NCI-H2081 (cell line): Measurements from ENCODE around the gene UNG.

Experiments used
- DNase-seq, 2 experiments: peaks; one replicate each; lab custom pipeline; 2025; lab: John Stamatoyannopoulos, UW

The UNG gene

DNA sequence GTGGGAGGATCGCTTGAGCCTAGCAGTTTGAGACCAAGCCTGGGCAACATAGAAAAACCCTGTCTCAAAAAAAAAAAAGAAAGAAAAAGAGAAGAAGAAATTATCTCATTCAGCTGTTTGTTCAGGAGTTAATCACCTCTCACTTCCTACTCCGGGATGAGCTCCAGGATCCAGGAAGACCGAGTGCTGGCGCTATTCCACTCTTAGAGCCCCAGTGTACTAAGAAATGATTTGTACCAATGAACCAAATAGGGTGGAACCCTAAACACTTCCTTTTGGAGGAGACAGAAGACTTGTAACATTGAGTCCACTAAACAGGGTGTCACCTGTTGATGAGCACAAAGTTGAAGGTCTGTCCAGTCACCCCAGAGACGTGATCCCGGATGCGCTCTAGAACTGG, 7.7 kb upstream of the UNG start:
- no peak for DNase-seq

DNA sequence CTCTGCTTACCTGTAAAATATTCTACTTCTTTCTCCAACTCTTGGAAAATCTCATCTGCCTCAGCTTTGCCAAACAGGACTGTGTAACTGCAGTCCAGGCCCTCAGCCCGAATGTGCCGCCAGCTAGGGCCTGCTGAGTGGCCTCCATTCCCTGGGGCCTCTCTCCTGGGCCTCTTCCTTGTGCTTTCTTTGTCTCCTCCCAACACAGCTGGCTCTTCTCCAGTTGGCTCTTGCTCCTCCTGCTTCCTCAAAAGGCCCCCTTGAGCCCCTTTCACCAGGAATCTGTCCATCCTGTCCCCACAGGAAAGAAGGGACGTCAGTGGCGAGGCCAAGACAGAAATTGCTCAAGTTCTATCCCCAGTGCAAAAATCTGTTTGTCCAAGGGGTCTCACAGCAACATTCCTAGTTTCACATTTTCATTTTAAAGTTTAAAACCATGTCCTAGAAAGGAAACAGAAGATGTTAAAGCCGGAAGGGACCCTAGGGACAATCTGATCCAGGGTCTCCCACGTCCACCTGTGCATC, 4.8 kb upstream of the UNG start:
- DNase-seq, result peak in 1 of 2 experiments; percentile 14

DNA sequence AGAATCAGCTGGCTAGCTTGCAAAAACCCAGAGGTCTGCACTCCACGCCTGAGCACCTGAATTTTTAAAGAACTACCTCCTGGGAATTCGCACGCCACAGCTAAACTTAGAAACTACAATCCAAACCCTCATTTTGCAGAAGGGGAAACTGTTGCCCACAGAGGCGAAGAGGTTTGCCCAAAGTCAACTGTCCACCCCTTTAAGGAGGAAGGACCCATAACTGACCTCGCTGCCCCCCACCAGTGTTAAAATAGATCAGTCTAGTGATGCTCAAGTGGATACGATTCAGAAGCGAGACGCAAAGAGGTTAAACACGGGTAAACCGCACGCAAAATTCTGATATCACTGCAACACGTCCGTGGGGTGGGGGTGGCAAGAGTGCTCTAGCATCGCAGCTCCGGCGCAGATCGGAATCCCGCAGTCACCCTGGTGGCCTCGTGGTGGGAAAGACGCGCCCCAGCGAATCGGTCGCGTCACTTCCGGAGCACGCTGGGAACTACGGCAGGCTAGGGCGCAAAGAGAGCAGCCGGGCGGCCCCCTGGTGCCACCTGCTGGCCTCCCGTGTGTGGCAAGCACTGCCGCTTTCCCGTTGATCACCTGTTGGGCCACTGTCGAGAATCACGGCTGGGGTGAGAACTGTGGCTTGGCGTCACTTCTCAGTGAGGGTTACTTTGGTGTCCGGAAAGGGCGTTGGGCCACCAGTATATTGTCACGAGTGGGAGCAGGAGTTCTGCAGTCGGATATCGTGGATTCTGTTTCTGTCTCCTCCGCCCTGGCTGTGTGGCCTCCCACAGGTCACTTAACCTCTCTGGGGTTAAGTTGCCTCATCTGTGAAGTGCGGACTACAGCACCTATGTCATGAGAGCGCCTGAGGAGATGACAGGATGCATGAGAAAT, 4.1 kb upstream of the UNG start, which contains the start of gene ALKBH2:
ALKBH2 (minus strand) TSS at position 451 of the 897 bp plus-strand sequence. CDS start 686 bp downstream, outside the sequence.
- peak; percentile 92 to 94 for DNase-seq

DNA sequence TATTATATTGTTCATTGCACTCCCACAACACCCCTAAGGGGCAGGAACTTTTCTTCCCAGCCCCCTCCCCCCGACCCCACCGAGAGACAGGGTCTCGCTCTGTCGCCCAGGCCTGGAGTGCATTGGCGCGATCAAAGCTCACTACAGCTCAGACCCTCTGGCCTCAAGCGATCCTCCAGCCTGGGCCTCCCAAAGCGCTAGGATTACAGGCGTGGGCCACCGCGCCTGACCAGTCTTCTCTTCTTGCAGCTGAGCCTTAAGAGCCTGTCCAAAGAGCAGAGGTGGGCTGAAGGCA, 310 bp upstream of the UNG start:
- DNase-seq, result no peak

DNA sequence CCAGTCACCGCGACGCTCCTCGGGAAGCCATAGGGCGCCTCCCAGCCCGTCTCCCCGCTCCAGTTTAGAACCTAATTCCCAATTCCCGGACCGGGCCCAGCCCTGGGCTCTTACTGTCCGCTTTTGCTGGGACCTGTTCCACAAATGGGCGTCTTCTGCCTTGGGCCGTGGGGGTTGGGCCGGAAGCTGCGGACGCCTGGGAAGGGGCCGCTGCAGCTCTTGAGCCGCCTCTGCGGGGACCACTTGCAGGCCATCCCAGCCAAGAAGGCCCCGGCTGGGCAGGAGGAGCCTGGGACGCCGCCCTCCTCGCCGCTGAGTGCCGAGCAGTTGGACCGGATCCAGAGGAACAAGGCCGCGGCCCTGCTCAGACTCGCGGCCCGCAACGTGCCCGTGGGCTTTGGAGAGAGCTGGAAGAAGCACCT, 797 bp downstream of the UNG start:
- peak in 1 of 2 experiments; percentile 46 for DNase-seq

DNA sequence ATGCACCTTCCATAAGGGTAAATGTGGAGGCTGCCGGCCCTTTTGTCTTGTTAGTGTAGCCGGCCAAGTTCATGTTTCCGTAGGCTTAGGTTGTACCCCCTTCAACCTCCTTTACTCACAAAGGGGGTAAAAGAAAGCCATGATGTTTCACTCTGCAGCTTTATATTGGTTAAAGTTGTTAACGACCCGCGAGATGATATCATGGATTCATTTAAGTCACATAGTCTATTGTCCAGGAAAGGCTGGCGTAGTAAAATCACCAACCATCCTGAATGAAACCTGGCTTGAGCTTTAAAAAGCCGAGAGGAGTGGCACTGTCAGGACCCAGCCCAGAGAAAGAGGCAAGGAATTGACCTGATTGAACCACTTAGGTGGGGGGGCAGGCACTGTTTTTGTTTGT, 1.3 kb downstream of the UNG start:
- DNase-seq, result no peak

DNA sequence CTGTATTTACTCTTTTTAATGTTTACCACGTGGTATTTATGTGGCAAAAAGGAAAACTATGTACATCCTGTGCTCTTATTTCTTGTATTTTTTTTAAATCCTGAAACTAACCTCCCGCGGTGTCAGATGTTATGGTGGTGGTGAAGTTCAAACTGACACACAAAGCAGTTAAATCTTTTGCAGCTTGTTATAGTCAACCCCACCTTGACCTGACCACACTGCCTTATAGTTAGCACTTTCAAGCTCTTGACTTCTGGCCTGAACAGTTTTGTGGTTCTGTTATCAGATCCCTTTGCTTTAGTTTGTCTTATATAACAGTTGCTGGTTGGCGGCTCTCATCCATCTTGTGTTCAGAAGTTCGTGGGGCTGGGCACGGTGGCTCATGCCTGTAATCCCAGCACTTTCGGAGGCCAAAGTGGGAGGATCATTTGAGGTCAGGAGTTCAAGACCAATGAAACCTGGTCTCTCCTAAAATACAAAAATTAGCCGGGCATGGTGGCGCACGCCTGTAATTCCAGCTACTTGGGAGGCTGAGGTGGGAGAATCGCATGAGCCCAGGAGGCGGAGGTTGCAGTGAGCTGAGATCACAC, 2.1 kb downstream of the UNG start:
- DNase-seq, result no peak

DNA sequence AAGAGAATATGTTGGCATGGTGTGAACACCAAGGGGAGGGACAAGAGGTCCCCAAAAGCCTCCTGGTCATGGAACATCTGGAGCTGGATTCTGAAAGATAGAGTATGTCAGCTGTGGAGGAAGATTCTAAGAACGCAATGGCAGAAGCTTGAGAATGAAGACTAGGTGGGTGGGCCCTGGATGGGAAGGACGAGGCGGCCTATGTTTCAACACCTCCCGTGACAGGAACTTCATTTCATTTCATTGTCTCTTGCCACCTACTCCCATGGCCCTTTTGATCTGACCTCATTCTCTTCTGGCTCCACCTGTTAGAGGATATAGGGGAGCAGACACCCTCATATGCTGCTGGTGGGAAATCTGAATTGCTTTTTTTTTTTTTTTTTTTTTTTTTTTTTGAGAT, 3.3 kb downstream of the UNG start:
- DNase-seq, result no peak

DNA sequence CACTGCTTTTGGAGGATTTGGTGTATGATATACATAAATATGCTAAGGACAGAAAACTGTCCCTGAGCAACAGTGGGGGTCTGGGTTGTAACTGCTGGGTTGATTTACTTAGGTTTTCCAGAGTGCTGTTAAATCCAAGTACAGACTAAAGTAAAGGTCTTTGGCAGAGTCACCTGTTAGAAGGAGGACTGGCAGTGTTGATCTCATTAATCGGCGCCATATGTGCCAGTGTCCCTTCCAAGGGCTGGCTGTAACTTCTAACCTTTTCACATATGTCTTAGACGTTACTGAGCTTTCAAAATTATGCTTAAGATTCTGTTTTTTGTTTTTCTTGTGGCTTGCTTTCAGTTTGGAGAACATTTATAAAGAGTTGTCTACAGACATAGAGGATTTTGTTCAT, 5.1 kb downstream of the UNG start:
- no peak for DNase-seq

DNA sequence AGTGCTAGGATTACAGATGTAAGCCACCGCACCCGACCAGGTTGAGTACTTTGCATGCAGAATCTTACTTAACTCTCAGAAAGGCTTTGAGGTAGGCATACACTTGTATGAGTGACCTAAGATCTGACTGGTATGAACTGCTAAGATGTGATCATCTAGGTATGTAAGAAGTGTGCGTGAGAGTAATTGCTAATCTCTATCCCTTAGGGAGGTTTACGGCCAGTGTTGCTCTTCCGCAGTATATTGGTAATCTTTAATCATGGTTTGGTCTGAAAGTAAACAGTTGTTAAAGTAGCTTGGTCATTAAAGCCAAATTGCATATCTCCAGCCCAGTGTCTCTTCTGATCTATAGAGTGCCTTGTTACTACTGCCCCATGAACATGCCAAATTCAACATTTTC, 7.8 kb downstream of the UNG start:
- DNase-seq, result no peak

DNA sequence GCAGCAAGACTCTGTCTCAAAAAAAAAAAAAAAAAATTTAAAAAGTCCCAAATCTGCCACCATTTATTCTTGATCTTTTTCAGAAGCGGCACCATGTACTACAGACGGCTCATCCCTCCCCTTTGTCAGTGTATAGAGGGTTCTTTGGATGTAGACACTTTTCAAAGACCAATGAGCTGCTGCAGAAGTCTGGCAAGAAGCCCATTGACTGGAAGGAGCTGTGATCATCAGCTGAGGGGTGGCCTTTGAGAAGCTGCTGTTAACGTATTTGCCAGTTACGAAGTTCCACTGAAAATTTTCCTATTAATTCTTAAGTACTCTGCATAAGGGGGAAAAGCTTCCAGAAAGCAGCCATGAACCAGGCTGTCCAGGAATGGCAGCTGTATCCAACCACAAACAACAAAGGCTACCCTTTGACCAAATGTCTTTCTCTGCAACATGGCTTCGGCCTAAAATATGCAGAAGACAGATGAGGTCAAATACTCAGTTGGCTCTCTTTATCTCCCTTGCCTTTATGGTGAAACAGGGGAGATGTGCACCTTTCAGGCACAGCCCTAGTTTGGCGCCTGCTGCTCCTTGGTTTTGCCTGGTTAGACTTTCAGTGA, 12.5 kb downstream of the UNG start:
- DNase-seq, result no peak

DNA sequence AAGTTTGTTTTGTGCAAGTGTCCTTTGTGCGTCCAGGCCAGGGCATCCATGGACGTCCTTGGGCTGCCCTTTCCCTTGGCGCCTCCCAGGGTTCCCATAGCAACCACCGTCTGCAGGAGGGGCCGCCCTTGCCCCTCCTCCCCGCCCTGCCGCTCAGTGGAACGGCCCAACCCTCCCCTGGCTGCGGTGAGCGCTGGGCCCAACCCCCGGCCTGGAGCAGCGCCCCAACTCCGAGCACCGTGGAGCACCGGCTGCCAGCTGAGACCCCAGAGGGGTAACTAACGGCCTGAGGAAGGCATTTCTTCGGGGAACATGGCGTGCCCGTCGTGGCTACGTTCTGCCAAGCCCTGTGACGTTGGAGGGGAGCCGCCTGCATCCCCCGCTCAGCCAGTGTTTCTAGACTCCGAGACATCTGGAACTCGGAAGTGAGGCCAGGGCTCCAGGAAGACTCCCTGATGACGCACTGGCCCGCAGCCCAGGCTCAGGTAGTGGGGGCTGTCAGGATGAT, 13.6 kb downstream of the UNG start:
- DNase-seq, result no peak

DNA sequence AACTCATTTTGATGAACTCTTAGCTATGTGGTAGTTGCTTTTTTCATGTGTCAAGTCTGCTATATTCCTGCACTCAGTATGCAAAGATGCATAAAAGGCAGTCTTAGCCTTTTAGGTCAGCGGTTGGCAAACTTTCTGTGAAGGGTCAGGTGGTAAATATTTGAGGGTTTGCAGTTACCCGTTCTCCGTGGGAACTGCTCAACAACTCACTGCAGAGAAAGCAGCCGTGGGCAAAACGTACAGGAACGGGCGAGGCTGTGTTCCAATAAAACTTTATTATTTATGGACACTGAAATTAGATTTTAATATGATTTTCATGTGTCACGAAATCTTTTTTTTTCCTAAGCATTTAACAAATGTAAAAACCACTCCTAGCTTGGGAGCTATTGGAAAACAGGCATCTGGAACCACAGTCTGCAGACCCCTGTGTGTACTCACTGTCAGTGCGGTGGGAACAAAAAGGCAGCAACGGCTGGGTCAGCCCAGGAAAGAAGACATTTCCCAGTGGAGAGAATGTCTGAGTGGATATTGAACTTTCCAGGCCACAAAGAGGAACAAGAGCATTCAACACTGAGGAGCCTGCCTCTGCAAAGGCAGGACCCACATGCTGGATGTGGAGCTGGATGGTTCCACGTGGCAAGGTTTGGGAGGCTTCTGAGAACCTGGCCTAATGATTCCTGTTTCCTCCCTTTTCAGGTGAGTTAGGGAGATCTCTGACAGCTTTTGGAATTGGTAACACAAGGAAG, 15.5 kb downstream of the UNG start:
- no peak for DNase-seq

DNA sequence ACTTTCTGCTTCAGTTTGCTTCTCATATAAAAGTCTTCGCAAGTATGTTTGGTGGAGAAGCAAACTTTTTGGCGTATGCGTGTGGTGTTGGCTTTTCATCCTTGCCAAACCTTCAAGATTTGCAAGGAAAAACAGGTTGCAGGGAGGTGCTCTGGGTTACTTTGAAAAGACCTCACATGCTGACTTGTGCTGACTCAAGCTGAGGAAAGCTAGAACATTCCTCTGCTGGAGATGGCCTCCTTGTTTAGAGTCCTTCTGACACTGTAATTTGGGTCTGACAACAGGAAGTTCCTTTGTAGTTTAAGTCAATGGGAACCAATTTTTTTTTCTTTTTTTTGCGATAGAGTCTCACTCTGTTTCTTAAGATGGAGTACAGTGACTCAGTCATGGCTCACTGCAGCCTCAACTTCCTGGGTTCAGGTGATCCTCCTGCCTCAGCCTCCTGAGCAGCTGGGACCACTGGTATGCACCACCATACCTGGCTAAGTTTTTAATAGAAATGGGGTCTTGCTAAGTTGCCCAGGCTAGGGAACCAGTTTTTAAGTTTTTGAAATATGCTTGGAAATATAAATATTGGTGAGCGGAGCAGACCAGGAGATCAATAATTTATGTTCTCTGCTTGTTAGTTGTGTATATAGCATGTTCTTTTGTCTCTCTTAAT, 16.4 kb downstream of the UNG start:
- no peak for DNase-seq

DNA sequence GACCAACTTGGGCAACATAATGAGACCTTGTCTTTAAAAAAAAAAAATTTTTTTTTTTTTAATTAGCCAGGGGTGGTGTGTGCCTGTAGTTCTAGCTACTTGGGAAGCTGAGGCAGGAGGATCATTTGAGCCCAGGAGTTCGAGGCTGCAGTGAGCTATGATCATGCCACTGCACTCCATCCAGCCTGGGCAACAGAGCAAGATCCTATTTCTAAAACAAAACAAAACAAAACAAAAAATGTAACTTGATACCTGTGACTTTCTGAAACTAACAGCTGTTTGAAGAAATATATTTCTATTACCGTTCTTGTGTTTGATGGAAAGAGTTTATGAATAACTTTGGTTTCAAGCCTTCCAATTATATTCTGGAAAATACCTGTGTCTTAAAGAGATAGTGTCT, 17.2 kb downstream of the UNG start:
- DNase-seq, result no peak

DNA sequence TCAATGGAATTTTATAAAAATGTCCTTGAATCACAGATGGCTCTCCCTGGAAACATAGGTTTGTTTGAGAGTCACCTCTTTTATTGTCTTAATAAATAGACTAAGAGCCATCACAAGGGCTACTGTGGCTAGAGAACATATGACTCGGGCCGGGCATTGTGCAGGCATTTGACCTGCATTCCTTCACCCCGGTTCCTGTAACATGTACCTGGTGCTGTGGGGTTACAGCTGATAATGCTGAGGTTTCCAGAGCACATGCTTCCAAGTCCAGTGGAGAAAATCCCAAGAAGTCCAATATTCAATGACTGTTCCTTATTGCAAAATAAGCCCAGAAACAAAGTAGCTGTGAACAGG, 18.0 kb downstream of the UNG start:
- no peak for DNase-seq

DNA sequence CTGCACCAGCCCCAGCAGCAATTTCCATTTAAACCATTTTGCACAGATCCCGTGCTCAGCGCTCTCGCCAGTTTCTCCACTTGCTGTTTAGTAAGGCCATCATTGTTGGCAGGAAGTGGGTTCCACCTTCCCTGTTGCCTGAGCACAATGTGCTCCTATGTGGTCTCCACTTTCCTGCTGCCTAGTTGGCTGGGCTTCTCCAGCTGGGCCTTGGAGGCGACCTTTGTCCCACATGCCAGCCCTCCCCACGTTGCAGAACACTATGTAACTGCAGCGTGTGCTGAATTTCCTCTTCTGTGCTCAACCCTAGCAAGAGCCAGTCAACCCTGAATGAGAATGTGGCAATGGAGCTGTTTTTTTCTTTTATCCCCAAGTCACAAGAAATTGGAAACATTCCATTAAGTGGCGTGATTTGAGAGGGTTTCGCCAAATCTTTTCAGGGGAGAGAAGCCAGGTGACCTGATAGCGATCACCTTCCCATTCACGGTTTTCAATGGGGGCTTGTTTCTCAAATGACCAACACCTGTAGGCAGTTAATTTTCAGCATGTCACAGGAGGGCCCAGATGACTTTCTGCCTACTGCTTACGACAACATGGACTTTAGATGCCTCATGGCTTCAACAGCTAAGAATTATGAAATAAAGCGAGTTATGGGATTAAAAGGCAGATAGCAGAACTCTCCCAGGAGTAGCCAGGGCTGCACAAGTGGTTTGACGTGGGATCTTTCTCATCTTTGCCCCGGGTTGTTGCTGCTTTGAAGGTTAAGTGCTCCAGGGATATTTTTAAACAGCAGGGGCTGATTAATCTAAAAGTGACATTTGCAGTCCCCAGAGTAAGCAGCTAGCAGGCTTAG, 18.6 kb downstream of the UNG start, which contains the start of gene ACACB:
ACACB (plus strand) TSS at position 830 of the 853 bp plus-strand sequence. CDS start 22,819 bp downstream, outside the sequence.
- no peak for DNase-seq

DNA sequence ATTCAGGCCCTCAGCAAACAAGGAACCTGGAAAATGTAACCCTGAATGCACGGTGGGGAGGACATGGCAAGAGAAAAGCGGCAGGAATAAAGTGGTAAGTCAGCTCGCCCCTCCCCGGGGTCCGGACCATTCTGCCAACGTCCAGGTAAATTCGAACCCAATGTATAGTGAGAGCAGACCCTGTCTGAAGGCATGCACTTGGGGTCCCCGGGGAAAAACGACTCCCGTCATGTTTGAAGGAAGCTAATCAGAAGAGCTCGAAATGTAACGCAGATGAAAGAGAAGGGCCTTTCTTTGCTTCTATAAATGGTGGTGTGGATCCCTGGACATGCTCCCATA, 19.2 kb downstream of the UNG start:
- no peak for DNase-seq

DNA sequence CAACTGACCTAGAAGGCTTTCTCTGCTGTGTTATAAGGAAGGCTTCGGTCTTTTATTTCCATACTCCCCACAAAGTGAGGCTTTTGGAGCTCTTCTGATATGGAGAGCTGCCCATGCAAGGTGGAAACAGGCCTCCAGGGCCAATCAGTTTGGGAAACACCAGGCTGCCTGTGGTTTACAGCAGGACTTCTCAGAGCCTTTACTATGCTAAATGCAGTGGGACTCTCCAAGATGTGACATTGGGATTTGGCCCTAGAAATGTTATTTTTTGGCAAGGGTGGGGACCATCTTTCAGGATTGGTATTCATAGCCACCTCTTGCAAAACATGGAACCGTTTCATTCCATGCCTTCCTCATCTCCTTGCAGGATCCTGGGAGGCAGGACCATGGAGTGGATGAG, 22.7 kb downstream of the UNG start:
- no peak for DNase-seq

DNA sequence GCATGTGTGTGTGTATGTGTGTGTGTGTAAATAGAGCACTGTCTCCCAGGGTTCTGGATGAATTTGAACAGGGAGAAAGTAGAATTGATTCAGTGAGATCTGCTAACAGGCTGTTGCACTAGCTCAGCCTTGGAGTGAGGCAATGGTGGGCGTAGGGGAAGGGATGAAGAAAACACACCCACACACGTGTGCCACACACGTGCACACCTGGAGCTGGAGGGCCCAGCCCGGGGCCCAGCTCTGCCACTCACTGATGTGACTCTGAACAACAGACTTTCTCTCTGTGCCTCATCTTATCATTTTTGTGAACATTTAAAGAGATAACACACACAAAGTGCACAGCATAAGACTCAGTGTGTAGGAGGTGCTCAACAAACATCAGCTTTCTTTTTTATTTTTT, 23.2 kb downstream of the UNG start:
- no peak for DNase-seq
